Nucleus accumbens (tissue), 56 donors: ENCODE measurements around the gene KCP.

Experiments
- DNase-seq, 56 donors: peaks; one replicate each; lab custom pipeline; 2025; lab: John Stamatoyannopoulos, UW

The KCP gene

DNA sequence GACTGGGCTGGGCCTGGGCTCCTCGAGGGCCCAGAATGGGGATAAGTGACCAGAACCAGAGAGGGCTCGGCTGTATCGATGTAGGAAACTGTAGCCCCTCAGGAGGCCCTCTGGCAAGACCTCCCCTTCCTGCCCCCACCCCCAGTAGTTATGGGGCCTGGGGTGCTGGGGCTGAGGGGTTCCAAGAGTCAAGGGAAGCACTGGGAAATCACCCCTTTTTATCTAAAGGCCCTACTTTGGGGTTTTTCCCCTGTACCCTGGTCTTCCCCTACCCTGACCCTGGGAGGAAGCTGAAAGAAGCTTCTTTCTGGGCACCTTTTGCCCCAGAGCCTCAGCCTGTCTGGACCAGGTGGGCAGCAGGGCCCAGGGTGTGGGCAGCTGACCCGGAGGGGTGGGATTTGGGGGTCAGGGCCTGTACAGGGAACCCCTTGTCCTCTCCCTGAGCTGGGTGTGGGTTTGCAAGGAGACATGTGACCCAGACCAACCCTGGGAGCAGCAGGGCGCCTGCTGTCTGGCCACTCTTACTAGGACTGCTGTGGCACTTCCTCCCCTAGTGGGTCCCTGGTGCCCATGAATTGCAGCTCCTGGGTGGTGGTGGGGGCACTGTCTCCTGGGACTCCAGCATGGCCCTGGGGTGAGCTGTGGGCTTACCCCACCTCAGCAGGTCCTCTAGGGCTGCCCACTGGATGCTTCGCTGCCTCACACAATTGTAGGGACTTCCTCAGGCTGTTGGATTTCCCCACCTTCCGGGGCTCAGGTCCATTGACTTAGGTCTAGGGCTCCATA lies 28.8 kb upstream of the KCP start:
- peak in 2 of 56 donors; percentile 8 to 30 for DNase-seq

DNA sequence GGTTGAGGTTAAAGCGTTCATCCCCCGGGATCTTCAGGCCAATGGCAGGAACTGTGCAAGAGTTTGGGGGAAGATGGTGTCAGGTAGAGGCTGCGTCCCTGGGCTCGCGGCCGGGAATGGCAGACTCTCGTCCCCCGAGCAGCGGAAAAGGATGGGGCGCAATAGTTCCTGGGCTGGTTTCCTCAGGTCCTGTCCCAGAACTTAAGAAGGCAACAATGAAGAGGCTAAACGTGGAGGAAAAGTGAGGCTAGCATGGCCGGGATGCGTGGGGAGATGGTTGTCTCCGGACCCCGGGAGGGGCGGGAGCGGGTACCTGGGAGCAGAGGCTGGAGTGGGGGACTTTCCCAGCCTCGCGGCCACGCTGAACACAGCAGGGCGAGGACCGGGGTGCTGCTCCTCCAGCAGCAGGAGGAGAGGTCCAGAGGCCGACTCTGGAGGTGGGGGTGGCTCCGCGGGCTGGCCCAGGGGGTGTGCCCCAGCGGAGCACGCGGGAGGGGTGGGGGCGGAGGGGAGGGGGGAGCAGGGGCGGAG lies 28.1 kb upstream of the KCP start:
- DNase-seq, result peak in 1 of 56 donors; percentile 11

DNA sequence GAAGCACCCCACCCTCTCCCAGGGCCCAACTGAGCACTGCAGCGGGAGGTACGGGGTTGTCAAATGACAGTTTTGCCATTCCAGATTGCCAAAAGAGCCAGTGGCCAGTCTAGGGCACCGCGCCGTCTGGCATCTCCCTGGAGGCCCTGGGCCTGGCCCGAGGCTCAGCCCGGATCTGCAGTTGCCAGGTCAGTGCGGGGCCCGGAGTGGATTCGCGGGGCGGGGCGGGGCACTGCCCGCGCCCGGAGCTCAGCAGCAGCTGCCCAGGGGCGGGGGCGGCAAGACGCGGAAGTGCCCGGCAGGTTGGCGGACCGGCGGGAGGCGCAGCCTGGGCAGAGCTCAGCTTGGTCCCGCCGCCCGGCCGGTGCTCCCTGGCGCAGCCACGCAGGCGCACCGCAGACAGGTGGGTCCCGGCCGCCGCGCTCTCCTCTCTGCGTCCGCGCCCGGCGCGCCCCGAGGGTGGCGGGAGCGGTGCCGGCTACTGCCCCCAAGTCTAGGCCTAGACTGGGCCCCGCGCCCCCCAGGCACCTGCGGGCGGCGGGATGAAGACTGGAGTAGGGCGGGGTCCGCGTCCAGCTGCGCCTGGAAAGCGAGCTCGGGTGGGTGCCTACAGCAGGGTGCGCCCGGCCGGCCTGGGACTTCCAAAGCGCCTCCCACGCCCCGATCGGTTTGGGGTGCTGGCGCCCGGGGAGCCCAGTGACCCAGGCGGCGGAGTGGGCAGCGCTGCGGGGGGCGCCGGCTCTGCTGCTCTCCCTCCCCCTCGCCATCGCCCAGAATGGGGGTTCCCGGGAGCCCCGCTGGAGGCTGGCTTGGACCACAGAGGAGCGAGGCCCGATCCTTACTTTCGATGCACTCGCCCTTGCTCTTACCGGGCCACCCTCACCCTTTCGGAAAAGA lies 27.4 kb upstream of the KCP start, which contains the start of gene IRF5:
Gene IRF5, plus strand, starts transcription at position 281 of the 897 bp plus-strand sequence. CDS start 4,155 bp downstream, outside the sequence.
- peak in 3 of 56 donors; percentile 25 to 49 (median 36) for DNase-seq

DNA sequence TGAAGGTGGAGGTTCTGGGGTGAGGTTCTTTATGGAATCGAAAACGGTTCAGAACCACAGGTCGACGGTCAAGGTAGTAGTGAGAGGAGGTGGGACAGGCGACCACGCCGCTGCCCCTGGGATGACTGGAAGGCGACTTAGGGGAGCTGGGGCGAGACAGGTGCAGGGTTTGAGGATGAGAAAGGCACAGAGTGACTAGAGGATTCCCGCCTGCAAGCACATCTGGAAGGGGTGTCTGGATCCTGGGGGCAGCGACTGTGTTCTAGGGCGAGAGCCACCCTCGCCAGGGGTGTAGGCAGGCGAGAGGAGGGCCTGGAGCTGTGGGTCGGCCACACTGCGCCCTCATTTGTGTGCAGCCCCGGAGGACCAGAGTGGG lies 26.8 kb upstream of the KCP start:
- no peak for DNase-seq

DNA sequence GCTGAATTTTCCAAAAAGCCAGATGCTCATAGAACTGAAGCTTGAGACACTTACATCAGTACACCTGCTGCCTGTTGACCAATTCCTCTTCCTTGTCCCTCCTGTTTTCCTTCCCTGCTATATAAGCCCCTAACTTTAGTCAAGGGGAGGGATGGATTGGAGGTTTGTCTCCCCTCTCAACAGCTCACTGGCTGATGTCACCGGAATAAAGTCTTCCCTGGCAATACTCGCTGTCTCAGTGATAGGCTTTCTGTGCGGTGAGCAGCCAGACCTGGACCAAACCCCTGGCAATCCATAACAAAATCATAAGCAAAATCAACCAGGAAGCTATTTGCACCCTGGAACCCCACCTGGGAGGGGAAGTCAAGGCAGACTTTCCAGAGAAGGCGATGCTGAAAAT lies 26.3 kb upstream of the KCP start:
- DNase-seq, result no peak

DNA sequence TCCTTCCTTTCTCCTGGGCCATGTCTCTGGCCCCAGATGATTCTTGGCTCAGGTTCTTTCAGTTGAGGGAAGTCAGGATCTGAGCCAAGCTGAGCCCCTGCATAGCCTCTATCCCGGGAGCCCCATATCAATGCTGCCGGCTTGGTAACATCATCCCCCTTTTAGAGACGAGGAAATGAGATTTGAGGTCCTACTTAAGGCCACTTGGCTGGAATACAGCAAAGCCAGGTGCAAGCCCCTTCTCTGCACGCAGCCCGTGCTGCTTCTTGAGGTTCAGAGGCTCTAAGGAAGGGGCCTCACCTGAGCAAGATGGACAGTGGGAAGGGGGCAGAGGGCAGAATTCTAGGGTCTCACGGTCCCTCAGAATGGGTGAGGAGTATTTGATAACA lies 24.8 kb upstream of the KCP start:
- no peak for DNase-seq

DNA sequence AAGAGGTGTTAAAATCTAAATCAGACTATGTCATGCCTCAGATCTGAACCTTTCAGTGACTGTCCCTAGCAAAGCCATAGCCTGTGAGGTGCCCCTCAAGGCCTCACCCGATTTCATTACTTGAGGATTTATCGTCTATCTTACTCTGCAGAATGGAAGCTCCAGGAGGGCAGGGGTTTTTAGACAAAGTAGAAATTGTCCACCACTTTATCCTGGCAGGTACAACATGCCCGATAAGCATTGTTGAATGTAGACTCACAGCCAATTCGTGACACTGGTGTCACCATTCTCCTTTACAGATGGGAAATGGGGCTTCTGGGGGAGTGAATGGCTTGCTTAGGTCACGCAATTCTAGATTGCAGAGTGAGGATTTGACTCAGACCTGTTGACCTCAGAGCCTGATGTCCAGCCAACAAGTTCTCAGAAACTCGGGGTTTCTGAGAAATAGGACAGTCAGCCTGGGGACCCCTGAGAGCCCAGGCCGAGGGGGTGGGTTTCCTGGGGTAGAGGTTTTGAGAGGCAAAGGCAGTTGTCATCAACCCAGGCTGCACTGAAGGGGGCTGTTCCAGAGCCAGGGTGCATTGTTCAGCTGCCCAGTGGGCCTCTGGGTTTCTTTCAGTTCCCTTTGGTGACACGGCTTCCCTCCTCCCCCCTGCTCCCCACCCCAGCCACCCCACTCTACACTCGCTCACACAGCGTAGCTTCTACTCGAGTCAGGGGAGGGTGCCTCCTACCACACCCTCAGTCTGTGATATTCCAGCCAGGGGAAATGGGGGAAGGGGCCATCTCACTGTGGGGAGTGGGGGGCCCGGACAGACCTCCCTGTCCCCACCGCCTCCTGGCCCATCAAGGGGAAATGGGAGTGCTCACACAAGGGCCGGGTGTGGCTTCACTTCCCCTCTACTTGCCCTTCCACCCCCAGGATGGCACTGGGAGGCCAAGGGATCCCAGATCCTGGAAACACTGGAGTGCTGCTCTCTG lies 24.1 kb upstream of the KCP start:
- DNase-seq, result no peak

DNA sequence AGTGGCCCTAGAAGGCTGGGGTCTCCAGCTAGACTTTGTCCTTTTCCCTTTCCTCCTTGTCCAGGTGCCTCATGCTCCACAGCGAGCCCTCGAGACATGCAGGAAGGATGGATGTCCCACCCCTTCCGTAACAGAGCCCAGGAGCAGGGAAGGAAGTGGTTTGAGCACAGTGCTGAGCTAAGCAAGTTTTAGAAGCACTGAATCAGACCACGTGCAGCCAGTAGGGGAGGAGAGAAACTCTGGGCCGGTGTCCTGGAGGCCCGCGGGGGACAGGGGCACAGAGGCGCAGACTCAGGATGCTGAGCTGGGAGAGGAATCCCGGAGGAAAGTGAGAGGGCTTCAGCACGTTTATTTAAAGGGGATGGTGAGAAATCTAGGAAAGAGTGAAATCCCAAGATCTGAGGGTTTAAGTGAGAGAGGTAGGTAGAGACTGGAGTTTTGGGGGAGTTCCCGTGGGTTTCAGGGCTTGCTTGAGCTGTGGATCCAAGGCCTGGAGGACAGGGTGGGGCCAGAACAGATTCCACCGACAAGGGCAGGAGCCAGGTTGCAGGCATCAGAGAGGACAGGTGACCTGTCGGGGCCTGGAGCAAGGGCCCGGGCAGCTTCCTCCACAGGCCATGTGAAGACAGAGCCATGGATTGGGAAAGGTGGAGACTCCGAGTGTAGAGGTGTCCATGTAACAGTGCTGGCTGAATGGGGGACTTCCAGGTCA lies 22.8 kb upstream of the KCP start:
- DNase-seq, result peak in 9 of 56 donors; percentile 10 to 35 (median 28)

DNA sequence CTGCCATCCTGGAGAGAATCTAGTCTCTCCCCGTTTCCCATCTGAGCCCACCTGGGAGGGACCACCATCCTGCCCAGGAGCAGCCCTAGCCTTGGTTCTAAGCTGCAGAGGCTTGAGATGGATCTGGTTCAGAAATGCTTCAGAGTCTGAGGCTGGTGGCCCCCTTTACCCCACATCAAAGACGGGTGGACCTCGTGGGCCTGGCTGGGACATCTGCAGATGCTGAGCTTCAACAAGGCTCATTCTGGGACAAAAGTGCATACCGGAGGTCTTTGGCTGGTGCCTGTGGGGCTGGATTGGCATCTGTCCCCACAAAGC lies 22.3 kb upstream of the KCP start:
- no peak for DNase-seq

DNA sequence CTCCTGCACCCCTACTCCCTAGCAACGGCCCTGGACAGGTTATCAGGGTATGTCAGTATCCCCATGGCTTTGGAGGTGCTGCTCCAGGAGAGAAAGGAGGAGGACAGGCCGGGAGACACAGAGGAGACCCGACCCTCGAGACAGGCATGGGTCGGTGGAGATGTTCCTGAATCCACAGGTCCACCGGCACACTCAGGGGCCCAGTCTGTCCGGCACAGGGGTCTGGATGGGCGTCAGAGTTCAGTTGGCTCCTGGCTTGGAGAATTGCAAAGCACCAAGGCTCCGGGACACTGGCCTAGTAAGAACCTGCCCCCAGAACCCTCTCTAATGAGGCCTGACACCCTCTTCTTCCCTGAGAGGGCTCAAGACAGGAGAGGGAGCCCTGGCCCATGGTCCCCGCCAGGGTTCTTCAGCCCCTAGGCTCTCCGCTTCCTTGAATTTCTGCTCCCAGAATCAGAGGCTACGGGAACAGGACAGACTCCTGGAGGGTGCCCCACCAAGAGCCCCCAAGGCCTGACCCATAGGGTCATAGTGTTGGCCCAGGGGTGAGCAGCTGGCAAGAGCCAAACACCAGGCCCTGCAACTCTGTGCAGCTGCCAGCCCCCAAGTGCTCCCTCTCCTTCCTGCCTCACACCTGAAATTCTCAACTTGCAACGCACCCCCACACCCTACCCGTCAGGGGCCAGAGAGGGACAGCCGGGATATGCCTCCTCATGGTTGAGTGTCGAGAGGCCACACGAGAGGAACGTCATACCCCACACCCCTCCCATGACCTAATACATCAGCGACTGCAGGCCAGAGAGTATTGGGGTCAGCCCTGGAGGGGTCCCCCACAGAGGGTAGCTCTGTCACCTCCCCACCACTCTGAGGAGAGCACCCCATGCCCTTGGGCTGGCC lies 21.7 kb upstream of the KCP start:
- no peak for DNase-seq

DNA sequence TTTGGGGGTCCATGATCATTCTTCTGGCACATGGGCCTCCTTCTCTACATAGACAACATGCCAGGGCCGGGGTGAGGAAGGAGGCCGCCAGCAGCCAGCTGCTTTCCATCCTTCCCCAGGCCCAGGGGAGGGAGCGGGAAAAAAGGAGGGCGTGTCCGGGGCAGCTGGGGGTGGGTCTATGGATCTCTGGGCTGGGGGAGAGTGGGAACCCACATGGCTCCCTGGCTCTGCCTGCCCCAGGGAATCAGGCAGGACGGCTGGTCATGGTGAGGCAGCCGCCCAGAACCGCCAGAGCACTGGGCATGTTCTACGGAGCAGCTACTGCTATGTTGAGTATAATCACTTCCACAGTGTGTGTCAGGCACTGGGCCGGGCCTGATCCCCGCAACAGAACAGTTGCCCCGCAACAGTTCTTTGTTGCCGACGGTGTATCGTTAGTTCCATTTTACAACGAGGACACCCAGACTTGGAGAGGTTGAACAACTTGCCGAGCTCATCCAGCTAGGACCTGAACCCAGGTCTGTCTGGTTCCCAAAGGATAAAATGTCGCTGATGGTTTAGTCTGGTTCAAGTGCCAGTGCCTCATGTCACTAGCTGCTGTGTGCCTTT lies 20.8 kb upstream of the KCP start:
- DNase-seq, result no peak

DNA sequence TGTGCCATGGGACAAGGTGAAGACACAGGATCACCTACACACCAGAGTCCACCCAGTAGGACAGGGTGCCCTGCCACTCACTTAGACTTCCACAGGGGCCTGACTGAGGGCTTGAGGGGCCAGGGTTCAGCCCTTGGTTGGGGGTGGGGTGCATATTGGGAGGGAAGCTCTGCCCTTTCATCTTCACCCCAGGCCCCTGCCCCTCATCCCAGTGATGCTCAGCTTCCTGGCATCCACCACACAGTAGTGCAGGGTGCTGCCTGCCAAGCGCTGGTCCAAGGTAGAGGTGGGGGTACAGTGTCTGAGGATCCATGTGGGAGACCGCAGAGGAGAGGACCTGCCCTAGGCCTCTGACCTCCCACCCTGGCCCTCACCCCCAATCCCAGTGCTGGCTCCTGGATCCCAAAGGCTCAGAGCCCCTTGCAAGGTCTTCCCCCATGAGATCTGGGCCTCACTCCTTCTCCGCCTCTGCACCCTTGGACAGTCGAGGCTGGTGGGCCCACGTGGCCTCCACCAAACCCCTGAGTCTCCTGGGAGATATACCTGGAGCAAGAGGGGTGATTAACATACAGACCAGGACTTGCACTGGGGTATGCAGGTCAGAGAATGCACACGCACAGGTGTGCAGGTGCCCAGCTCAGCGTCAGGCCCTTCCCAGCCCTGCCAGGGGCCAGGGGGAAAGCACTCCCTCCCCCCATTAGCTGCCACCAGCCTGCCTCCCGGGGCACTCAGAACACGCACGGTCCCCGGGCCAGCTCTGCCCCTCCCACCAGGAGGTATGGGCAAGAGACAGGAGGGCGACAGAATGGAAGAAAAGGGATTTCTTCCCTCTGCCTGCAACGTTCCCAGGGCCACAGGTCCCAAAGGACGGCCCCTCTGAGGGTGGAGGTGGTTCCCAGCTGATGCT lies 18.6 kb upstream of the KCP start:
- DNase-seq, result no peak

DNA sequence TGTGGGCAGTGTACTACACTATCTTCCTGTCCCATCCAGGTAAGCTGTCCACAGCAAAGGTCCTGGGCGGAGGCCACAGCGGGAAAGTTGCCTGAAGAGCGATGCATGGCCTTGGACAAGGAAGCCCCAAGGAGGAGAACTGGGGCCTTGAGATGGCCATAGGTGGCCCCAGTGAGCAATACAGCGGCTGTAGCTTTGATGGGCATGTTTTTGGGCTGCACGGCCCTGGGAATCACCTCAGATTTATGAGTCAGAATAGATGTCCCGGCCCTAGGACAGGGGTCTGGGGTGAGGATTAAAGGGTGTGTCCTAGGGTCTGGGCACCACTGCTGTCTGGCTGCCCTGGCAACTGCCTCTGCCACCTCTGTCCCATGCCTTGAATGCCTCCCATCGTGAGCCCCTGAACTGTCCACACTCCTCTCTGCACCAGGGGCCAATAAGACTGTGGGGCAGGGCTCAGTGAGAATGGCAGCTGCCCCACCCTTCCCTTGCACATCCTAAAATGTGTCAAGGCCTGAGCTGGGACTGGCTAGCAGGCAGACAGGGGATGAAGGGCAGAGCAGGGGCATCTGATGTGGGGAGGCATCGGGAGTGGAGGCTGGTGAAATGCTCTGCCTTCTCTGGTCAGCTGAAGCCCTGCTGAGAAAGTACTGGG lies 17.8 kb upstream of the KCP start:
- no peak for DNase-seq

DNA sequence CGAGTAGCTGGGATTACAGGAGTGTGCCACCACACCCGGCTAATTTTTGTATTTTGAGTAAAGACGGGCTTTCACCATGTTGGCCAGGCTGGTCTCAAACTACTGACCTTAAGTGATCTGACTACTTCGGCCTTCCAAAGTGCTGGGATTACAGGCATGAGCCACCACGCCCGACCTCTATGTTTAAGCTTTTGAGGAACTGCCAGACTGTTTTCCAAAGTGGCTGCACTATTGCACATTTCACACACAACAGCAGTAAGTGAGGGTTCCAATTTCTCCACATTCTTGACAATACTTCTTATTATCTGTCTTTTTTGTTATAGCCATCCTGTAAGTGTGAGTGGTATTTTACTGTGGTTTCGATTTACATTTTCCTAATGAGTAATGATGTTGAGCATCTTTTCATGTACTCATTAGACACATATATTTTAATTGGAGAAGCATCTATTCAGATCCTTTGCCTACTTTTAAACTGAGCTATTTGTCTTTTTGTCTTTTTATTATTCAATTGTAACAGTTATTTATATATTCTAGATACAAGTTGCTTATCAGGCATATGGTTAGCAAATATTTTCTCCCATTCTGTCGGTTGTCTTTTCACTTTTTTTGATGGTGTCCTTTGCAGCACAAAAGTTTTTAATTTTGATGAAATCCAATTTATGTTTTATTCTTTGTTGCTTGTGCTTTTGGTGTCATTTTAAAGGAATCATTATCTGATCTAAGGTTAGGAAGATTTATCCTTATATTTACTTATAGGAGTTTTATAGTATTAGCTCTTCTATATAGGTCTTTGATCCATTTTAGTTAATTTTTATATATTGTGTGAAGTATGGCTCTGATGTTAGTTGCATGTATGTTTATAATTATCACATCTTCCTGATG lies 14.4 kb upstream of the KCP start:
- no peak for DNase-seq

DNA sequence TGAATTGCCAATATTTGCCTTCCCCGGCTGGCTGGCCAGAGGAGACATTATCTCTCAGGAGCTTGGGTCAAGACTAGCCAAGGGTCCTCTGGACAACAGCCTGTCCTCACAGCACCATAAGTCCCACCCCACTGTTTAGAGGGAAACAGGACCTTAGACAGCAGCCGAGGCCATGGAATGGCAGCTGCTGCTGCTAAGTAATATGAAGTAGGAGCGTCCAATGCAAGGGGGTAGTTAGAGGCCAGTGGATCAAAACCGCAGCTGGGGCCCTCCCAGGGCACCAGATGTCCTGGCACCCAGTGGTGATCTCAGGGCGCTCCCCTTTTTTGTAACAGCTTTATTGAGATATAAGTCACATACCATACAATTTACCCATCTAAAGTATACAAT lies 12.9 kb upstream of the KCP start:
- DNase-seq, result no peak
